Left ventricle myocardium inferior (tissue), 1 donor: ENCODE measurements around the gene PTPRN2. TPM values are rescaled to one million over a fixed set of nuclear protein-coding genes. Genes with fewer than 3 reads are reported as not detected.

ENCODE experiments used
- DNase-seq: peaks from one replicate; pipeline ENCODE4 v3.0.0-alpha.2; 2020
- H3K27ac ChIP-seq: fragments of 200-600 bp; replicated peaks from 2 replicates; pipeline ENCODE4 v1.8.0; 2021
- H3K27me3 ChIP-seq: fragments of 200-600 bp; 2 replicates; pipeline ENCODE4 v1.8.0; 2021; ENCODE audit warnings: low read depth
- H3K36me3 ChIP-seq: fragments of 200-600 bp; 2 replicates; pipeline ENCODE4 v1.8.0; 2021
- H3K4me1 ChIP-seq: fragments of 200-600 bp; 2 replicates; pipeline ENCODE4 v1.8.0; 2021
- H3K4me3 ChIP-seq: fragments of 200-600 bp; 2 replicates; pipeline ENCODE4 v1.8.0; 2021; ENCODE audit warnings: mild to moderate bottlenecking, moderate library complexity
- H3K9me3 ChIP-seq: fragments of 200-600 bp; replicated peaks from 2 replicates; pipeline ENCODE4 v1.8.0; 2021
- CTCF ChIP-seq: fragments of 200-600 bp; IDR thresholded peaks from 2 replicates; pipeline ENCODE4 v1.8.0; 2021; ENCODE audit warnings: antibody characterized with exemption, mild to moderate bottlenecking, borderline replicate concordance
- intact Hi-C: fragments of 100-400 bp; cut with micrococcal nuclease; formaldehyde crosslinking; loops from one replicate; pipeline ENCODE4 v1.11.0; 2022
- total RNA-seq: library from RNA; stranded (reverse); fragmentation: NEBNext Ultra II Directional; extraction: Animal tissue kit (Norgen Biotek cat#: 25700); gene quantifications from one replicate; pipeline ENCODE4 v1.2.1, GENCODE V29; 2021
- donor health status: DM: no; HTN: yes; CAD: no; lungs with severe emphysema.

Gene PTPRN2
- total RNA-seq, 1 donor from 2014 or later, result 1.3 TPM

- H3K4me1 ChIP-seq, result no peaks in the 10 kb centered on the region
- H3K4me3 ChIP-seq, result no peak overlapping the region
- no peak overlapping the region for H3K27ac ChIP-seq
- no peaks in the 10 kb centered on the region for H3K27me3 ChIP-seq
- intact Hi-C loops, result no loop called here
- no peak for DNase-seq
- H3K9me3 ChIP-seq, result no peaks in the 10 kb centered on the region
- H3K36me3 ChIP-seq, result no peaks in the 10 kb centered on the region
- TF ChIP-seq CTCF, result no peak
Observed at GRCh38 chr7:158094046-158094445, 493.6 kb downstream of the PTPRN2 start.

- no peaks in the 10 kb centered on the region for H3K4me1 ChIP-seq
- H3K9me3 ChIP-seq, result no peaks in the 10 kb centered on the region
- no peak overlapping the region for H3K27ac ChIP-seq
- no peaks in the 10 kb centered on the region for H3K36me3 ChIP-seq
- no peak for TF ChIP-seq CTCF
- DNase-seq, result no peak
- H3K27me3 ChIP-seq, result no peaks in the 10 kb centered on the region
- H3K4me3 ChIP-seq, result no peak overlapping the region
- intact Hi-C loops, result no loop called here
Observed at GRCh38 chr7:158093156-158093796, 494.3 kb downstream of the PTPRN2 start.

- no peaks in the 10 kb centered on the region for H3K4me1 ChIP-seq
- intact Hi-C loops, result no loop called here
- no peaks in the 10 kb centered on the region for H3K36me3 ChIP-seq
- H3K4me3 ChIP-seq, result no peak overlapping the region
- H3K27ac ChIP-seq, result no peak overlapping the region
- no peaks in the 10 kb centered on the region for H3K9me3 ChIP-seq
- DNase-seq, result no peak
- no peak for TF ChIP-seq CTCF
- H3K27me3 ChIP-seq, result peaks cover 4% of the 10 kb centered on the region
Observed at GRCh38 chr7:158087196-158087595, 500.4 kb downstream of the PTPRN2 start.

GRCh38 chr7:158085741-158086695 lies 501.6 kb downstream of the PTPRN2 start:
- DNase-seq, result no peak
- H3K27ac ChIP-seq, result no peak overlapping the region
- no peaks in the 10 kb centered on the region for H3K36me3 ChIP-seq
- H3K27me3 ChIP-seq, result peaks cover 4% of the 10 kb centered on the region
- intact Hi-C loops, result no loop called here
- no peaks in the 10 kb centered on the region for H3K9me3 ChIP-seq
- no peak overlapping the region for H3K4me3 ChIP-seq
- H3K4me1 ChIP-seq, result no peaks in the 10 kb centered on the region
- TF ChIP-seq CTCF, result no peak

GRCh38 chr7:158084555-158084954 lies 503.1 kb downstream of the PTPRN2 start:
- no peak for DNase-seq
- no peak overlapping the region for H3K27ac ChIP-seq
- no peak for TF ChIP-seq CTCF
- no peak overlapping the region for H3K4me3 ChIP-seq
- H3K4me1 ChIP-seq, result no peaks in the 10 kb centered on the region
- intact Hi-C loops, result no loop called here
- H3K9me3 ChIP-seq, result no peaks in the 10 kb centered on the region
- peaks cover 4% of the 10 kb centered on the region for H3K27me3 ChIP-seq
- H3K36me3 ChIP-seq, result no peaks in the 10 kb centered on the region
